ENCODE results near the gene ZBTB7C.

- no peak for TF ChIP-seq ZNF354C (tag by site-specific recombination; IDR thresholded peaks at IDR 0.05; ENCODE audit: borderline replicate concordance, low read depth)
- TF ChIP-seq ZNF24 (tag by site-specific recombination; IDR thresholded peaks at IDR 0.05) = no peak
- TF ChIP-seq ZNF18 (tag by site-specific recombination; IDR thresholded peaks at IDR 0.05) = no peak
- no peak for TF ChIP-seq IKZF3 (tag by site-specific recombination; IDR thresholded peaks at IDR 0.05)
- no peak for TF ChIP-seq YY1 (tag by site-specific recombination; IDR thresholded peaks at IDR 0.05)
- no peak for TF ChIP-seq CTCF (tag by site-specific recombination; IDR thresholded peaks at IDR 0.05)
- TF ChIP-seq TCF7L2 (IDR thresholded peaks at IDR 0.05; ENCODE audit: borderline replicate concordance, low read depth, low read length) = no peak
- TF ChIP-seq ZFHX2 (tag by site-specific recombination; conservative IDR thresholded peaks at IDR 0.05) = no peak
These were observed 37.2 kb downstream of the ZBTB7C start for GRCh38 chr18:48371854-48372602.
